Measurements from ENCODE around the gene ZBTB22.
"Not testable (repeated sequence)": the region's sequence is repeated elsewhere in the genome, so short reads cannot be mapped to it uniquely, and the experiment has no call there.

The ZBTB22 gene

GRCh38 chr6:33317669-33318425 is at the start of gene ZBTB22:
Gene ZBTB22, minus strand, starts transcription at chr6:33317744. Its CDS starts 828 bp downstream, at chr6:33316916.
- no peaks in the 10 kb centered on the region for H3K9me3 ChIP-seq (ENCODE audit: control insufficient read depth, insufficient read depth, low read length)
- peaks cover 30% of the 10 kb centered on the region for H3K36me3 ChIP-seq (ENCODE audit: control insufficient read depth, insufficient read depth, low read length)
- H3K9ac ChIP-seq (ENCODE audit: low read depth, low read length), result peak within 1 kb of the TSS; percentile 71
- peak within 1 kb of the TSS; percentile 88 for H3K4me3 ChIP-seq (ENCODE audit: low read depth, low read length)
- no peaks in the 10 kb centered on the region for H3K27me3 ChIP-seq (ENCODE audit: control insufficient read depth, insufficient read depth, low read length)
- H3K4me1 ChIP-seq (ENCODE audit: control insufficient read depth, insufficient read depth, low read length), result peaks cover 16% of the 10 kb centered on the region

GRCh38 chr6:33367009-33367714 is 49.6 kb upstream of the ZBTB22 start:
- Histone ChIP-seq H3K4me1 (ENCODE audit: control insufficient read depth, insufficient read depth, low read length) (peaks cover under 1% of the 10 kb centered on the region), H3K9me3 (ENCODE audit: control insufficient read depth, insufficient read depth, low read length) (no peaks in the 10 kb centered on the region), H3K4me3 (ENCODE audit: low read depth, low read length) (no peak overlapping the region), H3K9ac (ENCODE audit: low read depth, low read length) (no peak overlapping the region), H3K36me3 (ENCODE audit: control insufficient read depth, insufficient read depth, low read length) (no peaks in the 10 kb centered on the region), H3K27me3 (ENCODE audit: control insufficient read depth, insufficient read depth, low read length) (no peaks in the 10 kb centered on the region)

- not testable (repeated sequence) for H3K4me1 ChIP-seq (ENCODE audit: control insufficient read depth, insufficient read depth, low read length); H3K36me3 ChIP-seq (ENCODE audit: control insufficient read depth, insufficient read depth, low read length); H3K9me3 ChIP-seq (ENCODE audit: control insufficient read depth, insufficient read depth, low read length); H3K4me3 ChIP-seq (ENCODE audit: low read depth, low read length); H3K9ac ChIP-seq (ENCODE audit: low read depth, low read length); H3K27me3 ChIP-seq (ENCODE audit: control insufficient read depth, insufficient read depth, low read length)
These were observed 47.8 kb upstream of the ZBTB22 start for GRCh38 chr6:33365206-33365971.

GRCh38 chr6:33364475-33365205 is 47.1 kb upstream of the ZBTB22 start:
- not testable (repeated sequence) for H3K9ac ChIP-seq (ENCODE audit: low read depth, low read length); H3K4me3 ChIP-seq (ENCODE audit: low read depth, low read length); H3K4me1 ChIP-seq (ENCODE audit: control insufficient read depth, insufficient read depth, low read length); H3K36me3 ChIP-seq (ENCODE audit: control insufficient read depth, insufficient read depth, low read length); H3K9me3 ChIP-seq (ENCODE audit: control insufficient read depth, insufficient read depth, low read length); H3K27me3 ChIP-seq (ENCODE audit: control insufficient read depth, insufficient read depth, low read length)

GRCh38 chr6:33363486-33363885 is 45.9 kb upstream of the ZBTB22 start:
- not testable (repeated sequence) for H3K9ac ChIP-seq (ENCODE audit: low read depth, low read length); H3K36me3 ChIP-seq (ENCODE audit: control insufficient read depth, insufficient read depth, low read length); H3K4me1 ChIP-seq (ENCODE audit: control insufficient read depth, insufficient read depth, low read length); H3K27me3 ChIP-seq (ENCODE audit: control insufficient read depth, insufficient read depth, low read length); H3K4me3 ChIP-seq (ENCODE audit: low read depth, low read length); H3K9me3 ChIP-seq (ENCODE audit: control insufficient read depth, insufficient read depth, low read length)

- H3K9me3 ChIP-seq (ENCODE audit: control insufficient read depth, insufficient read depth, low read length), result no peaks in the 10 kb centered on the region
- H3K27me3 ChIP-seq (ENCODE audit: control insufficient read depth, insufficient read depth, low read length), result no peaks in the 10 kb centered on the region
- H3K4me3 ChIP-seq (ENCODE audit: low read depth, low read length), result no peak overlapping the region
- no peaks in the 10 kb centered on the region for H3K36me3 ChIP-seq (ENCODE audit: control insufficient read depth, insufficient read depth, low read length)
- no peak overlapping the region for H3K9ac ChIP-seq (ENCODE audit: low read depth, low read length)
- no peaks in the 10 kb centered on the region for H3K4me1 ChIP-seq (ENCODE audit: control insufficient read depth, insufficient read depth, low read length)
These were observed 41.8 kb upstream of the ZBTB22 start for GRCh38 chr6:33359331-33359730.

GRCh38 chr6:33357160-33357871 is 39.8 kb upstream of the ZBTB22 start:
- not testable (repeated sequence) for H3K27me3 ChIP-seq (ENCODE audit: control insufficient read depth, insufficient read depth, low read length); H3K36me3 ChIP-seq (ENCODE audit: control insufficient read depth, insufficient read depth, low read length); H3K9ac ChIP-seq (ENCODE audit: low read depth, low read length); H3K9me3 ChIP-seq (ENCODE audit: control insufficient read depth, insufficient read depth, low read length); H3K4me3 ChIP-seq (ENCODE audit: low read depth, low read length); H3K4me1 ChIP-seq (ENCODE audit: control insufficient read depth, insufficient read depth, low read length)

GRCh38 chr6:33356295-33356694 is 38.8 kb upstream of the ZBTB22 start:
- Histone ChIP-seq H3K4me1 (ENCODE audit: control insufficient read depth, insufficient read depth, low read length) (no peaks in the 10 kb centered on the region), H3K9ac (ENCODE audit: low read depth, low read length) (no peak overlapping the region), H3K36me3 (ENCODE audit: control insufficient read depth, insufficient read depth, low read length) (no peaks in the 10 kb centered on the region), H3K9me3 (ENCODE audit: control insufficient read depth, insufficient read depth, low read length) (no peaks in the 10 kb centered on the region), H3K4me3 (ENCODE audit: low read depth, low read length) (no peak overlapping the region), H3K27me3 (ENCODE audit: control insufficient read depth, insufficient read depth, low read length) (no peaks in the 10 kb centered on the region)

GRCh38 chr6:33355860-33356259 is 38.3 kb upstream of the ZBTB22 start:
- H3K36me3 ChIP-seq (ENCODE audit: control insufficient read depth, insufficient read depth, low read length); H3K9ac ChIP-seq (ENCODE audit: low read depth, low read length): not testable (repeated sequence)

GRCh38 chr6:33347816-33348215 is 30.3 kb upstream of the ZBTB22 start:
- H3K4me1 ChIP-seq (ENCODE audit: control insufficient read depth, insufficient read depth, low read length), result peaks cover 2% of the 10 kb centered on the region
- H3K27me3 ChIP-seq (ENCODE audit: control insufficient read depth, insufficient read depth, low read length), result peaks cover 2% of the 10 kb centered on the region
- no peak overlapping the region for H3K9ac ChIP-seq (ENCODE audit: low read depth, low read length)
- no peaks in the 10 kb centered on the region for H3K36me3 ChIP-seq (ENCODE audit: control insufficient read depth, insufficient read depth, low read length)
- H3K4me3 ChIP-seq (ENCODE audit: low read depth, low read length), result no peak overlapping the region
- no peaks in the 10 kb centered on the region for H3K9me3 ChIP-seq (ENCODE audit: control insufficient read depth, insufficient read depth, low read length)

More at GRCh38 chr6:33355860-33356259, 38.3 kb upstream of the ZBTB22 start:
- not testable (repeated sequence) for H3K27me3 ChIP-seq (ENCODE audit: control insufficient read depth, insufficient read depth, low read length); H3K9me3 ChIP-seq (ENCODE audit: control insufficient read depth, insufficient read depth, low read length); H3K4me1 ChIP-seq (ENCODE audit: control insufficient read depth, insufficient read depth, low read length); H3K4me3 ChIP-seq (ENCODE audit: low read depth, low read length)

GRCh38 chr6:33346972-33347371 is 29.4 kb upstream of the ZBTB22 start:
- H3K4me1 ChIP-seq (ENCODE audit: control insufficient read depth, insufficient read depth, low read length); H3K9me3 ChIP-seq (ENCODE audit: control insufficient read depth, insufficient read depth, low read length); H3K4me3 ChIP-seq (ENCODE audit: low read depth, low read length); H3K9ac ChIP-seq (ENCODE audit: low read depth, low read length); H3K27me3 ChIP-seq (ENCODE audit: control insufficient read depth, insufficient read depth, low read length); H3K36me3 ChIP-seq (ENCODE audit: control insufficient read depth, insufficient read depth, low read length): not testable (repeated sequence)

Measured in iPS-15b (cell line).